IPS-NIHi7 (cell line): ENCODE measurements around the gene MAMDC4.

Source experiments
- DNase-seq: peaks from one replicate; pipeline ENCODE4 v3.0.0; 2012; ENCODE audit warnings: mixed read lengths; ENCODE audit errors: extremely low spot score

Gene MAMDC4

GRCh38 chr9:136849960-136850865 lies 1.9 kb upstream of the MAMDC4 start:
- no peak for DNase-seq

- DNase-seq = no peak
Observed at GRCh38 chr9:136850866-136851775, 1.0 kb upstream of the MAMDC4 start.

GRCh38 chr9:136852664-136853595 lies 784 bp downstream of the MAMDC4 start:
- no peak for DNase-seq

DNA sequence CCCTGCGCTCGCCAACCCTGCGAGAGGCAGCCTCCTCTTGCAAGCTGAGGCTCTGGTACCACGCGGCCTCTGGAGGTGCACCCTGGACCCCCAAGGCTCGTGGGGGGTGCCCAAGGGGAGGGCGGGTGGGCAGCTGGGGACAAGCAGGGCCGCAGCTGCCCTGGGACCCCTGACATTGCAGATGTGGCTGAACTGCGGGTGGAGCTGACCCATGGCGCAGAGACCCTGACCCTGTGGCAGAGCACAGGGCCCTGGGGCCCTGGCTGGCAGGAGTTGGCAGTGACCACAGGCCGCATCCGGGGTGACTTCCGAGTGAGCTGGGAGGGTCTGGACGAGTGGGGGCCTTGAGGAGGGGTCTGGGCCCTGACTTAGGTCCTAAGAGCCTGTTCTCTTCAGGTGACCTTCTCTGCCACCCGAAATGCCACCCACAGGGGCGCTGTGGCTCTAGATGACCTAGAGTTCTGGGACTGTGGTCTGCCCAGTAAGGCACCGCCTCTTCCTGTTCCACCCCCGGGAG lies 1.5 kb downstream of the MAMDC4 start:
- DNase-seq = no peak

GRCh38 chr9:136854113-136854841 lies 2.1 kb downstream of the MAMDC4 start:
- DNase-seq = no peak

DNA sequence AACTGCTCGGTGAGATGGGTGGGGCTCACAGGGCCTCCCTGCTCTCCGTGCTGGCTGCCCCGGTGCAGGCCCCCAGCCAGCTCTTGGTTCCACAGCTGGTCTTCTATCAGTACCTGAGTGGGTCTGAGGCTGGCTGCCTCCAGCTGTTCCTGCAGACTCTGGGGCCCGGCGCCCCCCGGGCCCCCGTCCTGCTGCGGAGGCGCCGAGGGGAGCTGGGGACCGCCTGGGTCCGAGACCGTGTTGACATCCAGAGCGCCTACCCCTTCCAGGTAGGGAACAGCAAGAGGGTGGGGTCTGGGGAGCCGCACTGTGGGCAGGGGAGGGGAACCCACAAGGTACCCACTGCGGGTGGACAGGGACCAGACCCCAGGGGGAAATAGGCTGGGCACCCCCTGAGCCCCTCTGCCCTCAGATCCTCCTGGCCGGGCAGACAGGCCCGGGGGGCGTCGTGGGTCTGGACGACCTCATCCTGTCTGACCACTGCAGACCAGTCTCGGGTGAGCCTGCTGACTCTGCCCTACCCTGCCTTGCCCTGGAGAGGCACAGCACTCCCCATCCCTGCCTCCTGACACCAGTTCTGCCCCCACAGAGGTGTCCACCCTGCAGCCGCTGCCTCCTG lies 2.8 kb downstream of the MAMDC4 start:
- no peak for DNase-seq

- DNase-seq = no peak
Observed at GRCh38 chr9:136855461-136856078, 3.4 kb downstream of the MAMDC4 start.

- DNase-seq = no peak
Observed at GRCh38 chr9:136856079-136856476, 3.9 kb downstream of the MAMDC4 start.

DNA sequence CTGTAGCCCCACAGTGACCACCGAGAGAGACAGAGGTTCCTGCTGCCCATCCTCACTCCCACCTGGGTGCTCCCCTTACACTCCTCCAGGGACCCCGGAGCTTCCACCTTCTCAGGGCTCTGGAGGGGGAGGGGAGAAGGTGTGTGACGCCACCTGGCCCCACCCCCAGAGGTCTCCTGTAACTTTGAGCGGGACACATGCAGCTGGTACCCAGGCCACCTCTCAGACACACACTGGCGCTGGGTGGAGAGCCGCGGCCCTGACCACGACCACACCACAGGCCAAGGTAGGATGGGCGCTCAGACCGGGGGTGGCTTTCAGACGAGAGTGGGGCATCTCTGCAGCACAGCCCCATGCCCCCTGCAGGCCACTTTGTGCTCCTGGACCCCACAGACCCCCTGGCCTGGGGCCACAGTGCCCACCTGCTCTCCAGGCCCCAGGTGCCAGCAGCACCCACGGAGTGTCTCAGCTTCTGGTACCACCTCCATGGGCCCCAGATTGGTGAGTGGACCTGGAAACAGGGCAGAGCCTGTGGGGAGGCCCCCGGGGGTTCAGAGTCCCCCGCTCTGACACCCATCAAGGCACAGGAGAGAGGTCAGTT lies 4.5 kb downstream of the MAMDC4 start:
- DNase-seq = no peak

DNA sequence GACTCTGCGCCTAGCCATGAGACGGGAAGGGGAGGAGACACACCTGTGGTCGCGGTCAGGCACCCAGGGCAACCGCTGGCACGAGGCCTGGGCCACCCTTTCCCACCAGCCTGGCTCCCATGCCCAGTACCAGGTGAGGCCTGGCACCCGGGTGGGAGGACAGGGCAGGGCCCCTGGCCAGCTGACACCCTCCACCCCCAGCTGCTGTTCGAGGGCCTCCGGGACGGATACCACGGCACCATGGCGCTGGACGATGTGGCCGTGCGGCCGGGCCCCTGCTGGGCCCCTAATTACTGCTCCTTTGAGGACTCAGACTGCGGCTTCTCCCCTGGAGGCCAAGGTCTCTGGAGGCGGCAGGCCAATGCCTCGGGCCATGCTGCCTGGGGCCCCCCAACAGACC lies 5.0 kb downstream of the MAMDC4 start:
- no peak for DNase-seq

GRCh38 chr9:136857581-136858412 lies 5.7 kb downstream of the MAMDC4 start:
- no peak for DNase-seq

DNA sequence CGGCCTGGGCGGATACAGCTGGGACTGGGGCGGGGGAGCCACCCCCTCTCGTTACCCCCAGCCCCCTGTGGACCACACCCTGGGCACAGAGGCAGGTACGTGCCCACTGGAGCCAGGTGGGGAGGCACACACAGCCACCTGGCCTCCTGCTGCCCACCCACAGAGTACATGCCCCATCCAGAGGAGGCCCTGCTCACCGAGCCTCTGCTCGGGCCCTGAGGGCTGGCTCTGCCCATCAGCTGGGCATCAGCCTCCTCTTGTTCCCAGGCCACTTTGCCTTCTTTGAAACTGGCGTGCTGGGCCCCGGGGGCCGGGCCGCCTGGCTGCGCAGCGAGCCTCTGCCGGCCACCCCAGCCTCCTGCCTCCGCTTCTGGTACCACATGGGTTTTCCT lies 6.3 kb downstream of the MAMDC4 start:
- DNase-seq = no peak

- no peak for DNase-seq
Observed at GRCh38 chr9:136858844-136859757, 7.0 kb downstream of the MAMDC4 start.

GRCh38 chr9:136860529-136860928 lies 8.4 kb downstream of the MAMDC4 start:
- DNase-seq = no peak

DNA sequence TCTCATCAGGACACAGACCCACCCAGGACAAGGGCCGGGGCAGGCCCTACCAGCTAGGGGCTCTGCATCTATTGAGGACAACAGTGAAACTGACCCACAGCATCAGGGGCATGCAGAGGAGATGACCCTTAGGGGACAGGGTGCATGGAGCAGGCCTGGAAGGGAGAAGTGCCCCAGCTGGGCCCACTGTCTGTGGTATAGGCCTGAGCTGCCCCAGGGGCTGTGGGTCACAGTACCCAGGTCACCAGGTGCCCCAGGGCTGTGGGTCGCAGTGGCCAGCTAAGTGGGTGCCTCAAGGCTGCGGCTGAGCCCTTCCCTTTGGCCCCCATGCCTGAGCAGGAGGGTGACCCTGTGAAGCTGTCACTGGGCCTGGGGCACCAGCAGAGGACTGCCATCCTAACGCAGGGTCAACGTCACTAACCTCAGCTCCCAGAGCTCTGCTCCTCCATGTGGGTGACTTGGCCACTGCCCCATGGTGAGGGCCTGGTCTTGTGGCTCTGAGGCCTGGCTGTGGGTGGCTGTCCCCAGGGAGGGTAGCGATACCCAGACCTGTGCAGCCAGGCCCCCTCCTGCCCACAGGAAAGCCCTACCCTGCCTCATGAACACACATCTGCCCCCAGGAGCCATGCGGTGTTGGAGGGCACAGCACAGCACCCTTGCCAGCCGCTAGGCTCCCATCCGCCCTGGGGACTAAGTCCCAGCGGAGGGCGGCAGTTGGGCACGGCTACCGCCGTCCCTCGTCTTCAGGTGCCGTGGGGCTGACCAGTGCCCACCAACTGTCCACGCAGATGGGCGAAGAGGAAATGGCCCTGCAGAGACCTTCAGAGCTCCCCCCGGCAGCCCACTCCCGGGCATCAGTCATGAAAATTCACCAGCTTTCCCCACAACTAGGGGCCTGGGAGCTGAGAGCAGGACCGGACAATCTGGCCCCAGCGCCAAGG lies 9.1 kb downstream of the MAMDC4 start:
- DNase-seq = no peak

DNA sequence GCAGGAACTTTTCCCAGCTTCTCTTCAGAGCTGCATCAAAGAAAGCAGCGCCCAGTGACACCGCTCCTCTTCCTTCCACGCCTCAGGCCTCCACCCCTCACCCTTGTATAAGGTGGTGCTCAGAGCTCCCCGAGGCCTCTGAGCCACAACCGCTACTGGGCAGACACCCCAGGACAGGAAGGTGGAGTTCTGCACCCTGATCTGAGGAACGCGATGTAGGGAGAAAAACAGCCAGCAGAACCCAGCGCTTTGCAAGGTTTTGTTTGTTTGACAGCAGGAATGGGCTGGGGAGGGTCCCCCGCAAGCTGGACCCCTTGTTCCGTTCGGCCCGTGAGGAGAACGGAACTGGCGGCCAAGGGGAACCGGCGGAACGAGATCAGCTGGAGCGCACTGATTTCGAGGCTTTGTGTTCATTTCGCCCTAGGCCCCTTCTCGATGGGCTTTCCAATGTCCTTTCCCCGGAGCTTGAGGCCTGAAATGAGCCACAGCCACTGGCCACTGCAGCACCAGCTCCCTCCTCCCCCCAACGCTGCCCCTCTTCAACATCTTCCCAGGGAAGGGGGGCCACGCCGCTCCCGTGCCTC lies 9.8 kb downstream of the MAMDC4 start:
- no peak for DNase-seq
